HG03521 (cell line): ENCODE measurements around the gene ZNF516.

Source experiments
- ATAC-seq: cut with Tn5 transposase; IDR thresholded peaks from one replicate; pipeline ENCODE4 v1.9.1; 2021; ENCODE audit warnings: mild to moderate bottlenecking, moderate library complexity; ENCODE audit not compliant: unreplicated experiment

Gene ZNF516

GRCh38 chr18:76443519-76444445 lies 51.3 kb downstream of the ZNF516 start:
- no peak for ATAC-seq

GRCh38 chr18:76442413-76443171 lies 52.5 kb downstream of the ZNF516 start:
- no peak for ATAC-seq

DNA sequence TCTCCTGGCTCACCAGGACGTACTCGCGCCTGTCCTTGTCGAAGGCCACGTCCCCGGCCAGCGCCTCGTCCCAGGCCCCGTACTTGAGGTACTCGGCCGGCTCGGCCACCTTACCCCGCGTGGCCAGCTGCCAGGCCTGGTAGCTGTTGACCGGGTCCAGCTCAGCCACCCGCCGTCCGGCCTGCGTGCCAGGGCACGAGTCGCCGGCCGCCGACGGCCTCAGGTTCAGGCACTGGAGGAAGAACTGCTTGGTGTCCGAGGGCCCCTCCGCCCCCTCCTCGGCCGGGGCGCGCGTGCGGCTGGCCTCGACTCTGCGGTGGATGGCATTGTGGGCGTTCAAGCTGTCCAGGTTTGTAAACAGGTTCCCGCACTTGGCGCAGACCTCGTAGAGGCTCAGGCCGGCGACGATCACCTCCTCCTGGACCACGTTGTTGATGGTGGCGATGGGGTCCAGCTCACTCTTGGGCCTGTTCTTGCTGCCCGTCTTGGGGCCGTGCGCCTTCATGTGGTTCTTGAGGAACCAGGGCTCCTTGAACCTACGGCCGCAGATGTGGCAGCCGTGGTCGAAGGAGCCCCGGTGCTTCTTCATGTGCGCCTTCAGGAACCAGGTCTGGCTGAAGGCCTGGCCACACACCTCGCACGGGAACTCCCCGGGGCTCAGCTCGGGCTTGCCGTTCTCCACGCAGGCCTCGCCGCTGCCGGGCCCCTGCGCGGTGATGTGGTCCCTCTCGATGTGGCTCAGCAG lies 53.2 kb downstream of the ZNF516 start:
- no peak for ATAC-seq

DNA sequence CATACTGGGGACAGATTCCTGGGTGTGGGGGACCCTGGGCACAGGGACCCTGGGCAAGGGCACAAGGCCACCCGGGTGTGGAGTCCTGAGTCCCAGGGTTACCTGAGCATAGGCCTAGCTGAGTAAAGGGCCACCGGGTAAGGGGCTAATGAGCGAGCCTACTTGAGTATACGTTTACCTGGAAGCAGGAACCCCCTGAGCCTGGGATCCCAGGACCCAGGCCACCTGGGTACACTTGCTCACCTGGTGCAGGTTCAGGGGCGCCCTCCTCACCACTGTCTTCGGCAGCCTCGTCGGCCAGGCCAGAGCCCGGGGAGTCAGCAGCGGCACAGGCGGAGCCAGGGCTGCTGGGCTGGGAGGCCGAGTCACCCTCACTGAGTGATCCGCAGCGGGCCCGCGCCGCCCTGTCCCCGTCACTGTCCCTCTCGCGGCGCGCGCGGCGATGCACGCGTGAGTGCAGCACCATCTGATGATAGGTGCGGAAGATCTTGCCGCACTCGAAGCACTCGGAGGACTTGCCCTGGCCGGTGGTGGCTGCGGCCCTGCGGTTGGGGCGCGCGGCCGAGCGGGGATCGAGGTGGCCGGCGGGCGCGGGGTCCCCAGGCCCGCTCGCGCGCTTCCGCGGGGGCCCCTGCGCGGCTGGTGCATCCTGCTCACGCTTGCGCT lies 53.9 kb downstream of the ZNF516 start:
- ATAC-seq = no peak

DNA sequence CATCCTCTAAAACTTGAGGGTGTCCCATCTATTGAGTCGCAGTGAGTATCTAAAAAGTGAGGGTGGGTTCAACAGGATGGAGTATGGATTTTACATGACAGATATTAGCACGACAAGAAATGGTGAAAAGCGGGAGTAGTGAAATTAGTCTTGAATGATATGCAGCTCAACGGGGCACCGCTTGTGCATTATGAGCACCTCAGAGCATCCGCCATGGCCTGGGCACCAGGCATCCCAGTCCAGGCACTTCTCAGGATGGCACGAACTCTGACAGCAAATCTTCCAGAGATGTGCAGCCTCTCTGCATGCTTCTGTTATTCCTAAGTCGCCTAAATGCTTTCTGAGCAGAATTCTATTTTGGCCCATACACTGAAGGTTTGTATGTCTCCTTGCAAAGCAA lies 57.1 kb downstream of the ZNF516 start:
- ATAC-seq = no peak

DNA sequence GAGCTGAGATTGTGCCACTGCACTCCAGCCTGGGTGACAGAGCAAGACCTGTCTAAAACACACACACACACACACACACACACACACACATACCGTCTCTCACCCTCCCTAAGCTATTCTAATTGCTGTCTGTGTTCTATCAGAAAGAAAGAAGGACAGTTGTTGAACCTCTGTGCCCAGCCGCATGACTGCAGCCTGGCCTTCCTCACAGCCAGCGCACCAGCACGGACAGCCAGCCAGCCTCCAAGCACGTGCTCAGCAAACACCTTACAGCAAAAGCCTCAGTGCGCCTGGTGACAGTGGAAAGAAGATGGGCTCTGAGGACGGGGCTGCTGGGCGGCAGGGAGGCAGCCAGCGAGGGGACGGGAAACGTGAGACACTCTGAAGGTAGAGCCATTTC lies 58.0 kb downstream of the ZNF516 start:
- ATAC-seq = no peak

DNA sequence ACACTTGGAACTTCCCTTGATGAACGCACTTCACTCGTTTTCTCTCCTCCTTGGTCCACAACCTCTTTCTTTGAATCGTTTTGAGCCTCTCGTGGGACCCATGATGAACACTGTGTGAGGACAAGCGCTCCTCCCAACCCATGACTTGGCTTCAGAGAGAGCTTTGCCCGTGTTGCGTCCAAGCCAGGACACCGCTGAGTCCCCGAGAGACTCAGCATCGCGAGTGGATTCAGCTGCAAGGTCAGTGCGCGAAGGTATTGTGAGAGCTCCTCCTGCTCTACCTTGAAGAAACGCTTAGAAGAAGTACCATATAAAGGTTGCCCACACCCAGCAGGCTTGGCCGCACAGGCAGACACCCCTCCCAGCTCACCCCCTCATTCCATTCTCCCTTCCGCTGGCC lies 58.7 kb downstream of the ZNF516 start:
- no peak for ATAC-seq

- no peak for ATAC-seq
Measured at GRCh38 chr18:76435316-76435989, 59.6 kb downstream of the ZNF516 start.

DNA sequence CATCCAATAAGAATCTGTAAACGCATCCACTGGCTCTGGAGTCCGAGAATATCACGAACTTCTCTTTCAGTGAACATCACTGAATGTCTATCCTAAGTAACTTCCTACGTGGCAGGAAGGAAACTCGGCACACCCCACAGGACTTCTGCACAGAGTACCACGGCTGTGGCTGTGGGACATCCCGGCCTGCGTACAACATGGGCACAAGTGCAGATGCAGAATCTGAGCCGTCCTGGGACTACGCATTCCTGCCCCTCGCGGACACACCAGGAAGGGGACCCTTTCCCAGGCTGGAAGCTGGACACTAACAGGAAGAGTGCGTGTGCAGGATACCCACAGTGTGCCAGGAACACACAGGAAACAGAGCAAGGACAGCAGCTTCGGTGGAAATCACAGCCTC lies 60.6 kb downstream of the ZNF516 start:
- ATAC-seq = no peak

GRCh38 chr18:76433788-76434187 lies 61.3 kb downstream of the ZNF516 start:
- ATAC-seq = no peak

- no peak for ATAC-seq
Measured at GRCh38 chr18:76432970-76433767, 61.9 kb downstream of the ZNF516 start.

DNA sequence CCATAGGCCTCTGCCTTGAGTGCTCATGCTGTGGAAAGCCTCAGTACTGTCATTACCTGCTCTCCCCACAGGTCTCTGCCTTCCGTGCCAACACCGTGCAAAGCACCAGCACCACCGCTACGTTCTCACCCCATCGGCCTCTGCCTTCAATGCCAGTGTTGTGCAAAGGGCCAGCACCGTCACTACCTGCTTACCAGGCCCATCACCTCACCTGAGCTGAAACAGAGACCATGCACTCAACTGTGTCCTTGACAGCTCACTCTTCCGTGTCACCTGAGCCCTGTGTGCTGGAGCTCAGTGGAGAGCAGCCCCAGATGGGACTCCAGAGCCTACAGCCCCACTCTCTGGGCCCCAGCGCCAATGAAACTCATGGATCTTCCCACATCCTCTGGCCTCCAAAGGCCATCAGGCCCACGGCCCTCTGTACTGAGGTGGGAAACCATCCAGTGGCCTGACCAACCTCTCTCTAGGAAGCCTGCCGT lies 62.7 kb downstream of the ZNF516 start:
- ATAC-seq = no peak

DNA sequence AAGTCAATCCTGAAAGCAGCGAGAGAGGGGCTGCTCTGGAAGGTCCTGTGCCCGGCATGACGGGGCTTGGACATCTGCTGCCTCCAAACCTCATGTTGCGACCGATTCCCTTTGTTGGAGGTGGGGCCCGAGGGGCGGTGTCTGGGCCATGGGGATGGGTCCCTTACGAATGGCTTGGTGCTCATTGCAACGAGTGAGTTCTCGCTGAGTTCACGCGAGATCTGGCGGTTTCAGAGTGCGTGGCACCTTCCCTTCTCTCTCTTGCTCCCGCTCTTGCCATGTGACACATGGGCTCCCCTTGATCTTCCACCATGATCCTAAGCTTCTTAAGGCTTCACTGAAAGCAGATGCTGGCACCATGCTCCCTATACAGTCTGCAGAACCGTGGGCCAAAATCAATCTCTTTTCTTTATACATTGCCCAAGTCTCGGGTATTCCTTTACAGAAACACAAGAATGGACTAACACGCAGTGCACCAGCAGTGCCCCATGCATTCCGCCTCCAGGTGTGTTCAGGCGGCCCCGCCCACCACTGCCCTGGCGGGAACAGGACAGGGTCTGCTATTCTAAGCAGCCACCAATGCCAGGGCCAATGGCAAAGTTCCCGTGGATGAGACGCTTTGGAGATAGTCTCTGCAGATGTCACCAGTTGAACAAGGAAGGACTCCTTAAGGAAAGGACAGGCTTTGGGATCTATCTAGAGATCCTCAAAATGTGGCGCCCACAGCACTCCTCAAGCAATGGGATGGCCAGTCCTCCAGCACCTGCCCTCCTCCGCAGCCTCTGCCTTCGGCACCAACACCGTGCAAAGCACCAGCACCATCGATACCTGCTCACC lies 63.4 kb downstream of the ZNF516 start:
- no peak for ATAC-seq

GRCh38 chr18:76430636-76431035 lies 64.4 kb downstream of the ZNF516 start:
- no peak for ATAC-seq

DNA sequence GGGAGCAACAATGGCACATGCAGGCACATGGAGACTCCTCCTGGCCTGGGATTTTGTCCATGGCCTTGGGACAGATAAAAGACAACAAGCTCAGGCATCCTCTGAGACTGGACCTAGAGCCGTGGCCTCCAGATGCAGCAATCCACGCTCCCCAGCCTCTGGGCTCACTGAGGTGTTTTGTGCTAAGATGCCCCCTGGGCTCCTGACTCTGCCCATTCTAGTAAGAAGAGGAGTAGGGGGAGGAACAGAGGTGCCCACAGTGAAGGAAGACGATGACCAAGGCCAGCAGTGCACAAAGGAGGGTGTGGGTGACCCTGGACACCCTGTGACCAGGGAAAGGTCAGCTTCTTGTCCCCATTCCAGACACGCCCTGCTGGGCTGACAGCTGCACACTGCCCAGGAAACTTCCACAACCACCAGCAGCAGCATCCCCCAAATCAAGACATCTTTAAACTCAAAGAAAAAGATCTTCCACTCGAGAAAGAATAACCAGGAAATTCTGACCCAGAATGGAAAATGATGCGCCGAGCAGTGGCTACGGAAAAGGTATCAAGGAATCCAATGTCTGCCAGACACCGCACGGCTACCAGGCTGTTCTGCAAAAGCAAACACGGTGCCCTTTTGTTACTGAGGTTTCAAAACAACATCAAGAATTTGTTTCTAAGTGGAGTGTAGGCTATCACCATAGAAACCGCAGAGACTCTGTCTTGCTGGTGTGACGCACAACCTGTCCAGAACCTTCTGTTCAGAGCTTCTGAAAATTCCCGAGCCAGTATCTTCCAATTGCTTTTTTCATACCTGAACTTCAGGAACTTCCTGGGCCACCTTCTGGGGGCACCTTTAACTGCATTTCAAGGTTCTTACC lies 65.5 kb downstream of the ZNF516 start:
- no peak for ATAC-seq

DNA sequence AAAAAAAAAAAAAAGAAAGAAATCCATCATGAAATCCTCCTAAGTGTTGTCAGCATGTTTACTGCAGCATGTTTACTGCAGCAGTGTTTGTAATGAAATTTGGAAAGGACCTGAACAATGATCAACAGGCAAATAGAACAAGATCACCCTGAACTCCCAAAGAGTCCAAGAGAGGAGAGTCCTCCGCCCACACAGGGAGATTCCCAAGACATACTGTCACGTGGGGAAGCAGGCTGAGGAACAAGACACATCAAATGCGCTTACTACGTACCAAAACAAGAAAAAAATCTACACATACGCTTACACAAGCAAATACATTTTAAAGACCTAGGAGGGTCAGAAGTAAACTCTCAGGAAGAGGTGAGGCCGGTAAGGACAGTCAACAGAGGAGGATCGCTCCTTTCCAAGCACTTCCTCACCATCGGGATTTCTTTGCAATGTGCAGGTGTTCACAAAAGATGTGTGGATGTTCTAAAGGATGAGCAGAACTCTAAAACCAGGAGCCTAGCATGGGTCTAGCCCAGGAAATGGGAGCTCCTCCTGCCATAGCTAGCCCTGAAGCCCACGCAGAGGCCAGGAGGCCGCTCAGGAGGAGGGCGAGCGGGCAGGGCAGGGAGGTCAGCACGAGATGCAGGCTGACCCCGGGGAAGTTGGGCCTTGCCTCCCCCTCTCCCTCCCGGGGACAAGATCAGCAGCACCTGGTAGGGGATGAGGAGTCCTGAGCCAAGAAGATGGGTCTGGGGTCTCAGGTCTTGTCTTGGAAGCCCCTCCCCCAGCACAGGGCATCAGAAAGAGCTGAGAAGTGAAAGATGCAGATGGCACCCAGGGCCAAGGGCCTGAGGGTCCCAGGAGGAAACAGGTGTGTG lies 66.4 kb downstream of the ZNF516 start:
- ATAC-seq = no peak
